Neural cell (in vitro differentiated cells): ENCODE results near the gene MYBPHL.

Source experiments
- CTCF ChIP-seq: fragments of 450-650 bp; IDR thresholded peaks from 2 replicates; pipeline ENCODE4 v1.5.1; 2014; ENCODE audit warnings: antibody characterized with exemption, mild to moderate bottlenecking, moderate library complexity; ENCODE audit not compliant: poor library complexity, severe bottlenecking
- EP300 ChIP-seq: fragments of 450-650 bp; conservative IDR thresholded peaks from 2 replicates; pipeline ENCODE4 v1.6.1; 2014; ENCODE audit warnings: antibody characterized with exemption, mild to moderate bottlenecking, moderate library complexity; ENCODE audit not compliant: poor library complexity, severe bottlenecking
- EZH2 ChIP-seq: fragments of 200-600, 300-800 bp; shearing (Covaris generic), sonication (generic); IDR thresholded peaks from 2 replicates; pipeline ENCODE4 v1.6.1; 2014; ENCODE audit warnings: antibody characterized with exemption, low read length, borderline replicate concordance, mild to moderate bottlenecking; ENCODE audit not compliant: insufficient read depth, poor library complexity, severe bottlenecking
- MXI1 ChIP-seq: fragments of 450-650 bp; conservative IDR thresholded peaks from 2 replicates; pipeline ENCODE4 v1.6.1; 2014; ENCODE audit warnings: antibody characterized with exemption, mild to moderate bottlenecking; ENCODE audit not compliant: poor library complexity, severe bottlenecking
- POLR2AphosphoS5 ChIP-seq: IDR thresholded peaks from 2 replicates; pipeline ENCODE4 v1.6.1; 2012
- RAD21 ChIP-seq: fragments of 450-650 bp; conservative IDR thresholded peaks from 2 replicates; pipeline ENCODE4 v1.6.1; 2014; ENCODE audit warnings: antibody characterized with exemption, mild to moderate bottlenecking, moderate library complexity
- REST ChIP-seq: IDR thresholded peaks from 2 replicates; pipeline ENCODE4 v1.6.1; 2012; ENCODE audit warnings: borderline replicate concordance
- SMC3 ChIP-seq: fragments of 450-650 bp; conservative IDR thresholded peaks from 2 replicates; pipeline ENCODE4 v1.6.1; 2014; ENCODE audit warnings: antibody characterized with exemption, mild to moderate bottlenecking, moderate library complexity; ENCODE audit not compliant: poor library complexity
- TAF1 ChIP-seq: IDR thresholded peaks from 2 replicates; pipeline ENCODE4 v1.6.1; 2012; ENCODE audit warnings: low read depth

GRCh38 chr1:109262231-109263055, 44.4 kb downstream of the MYBPHL start:
- TF ChIP-seq POLR2AphosphoS5 (no peak), CTCF (no peak), RAD21 (no peak), TAF1 (no peak), EZH2 (no peak), EP300 (no peak), REST (no peak), SMC3 (no peak), MXI1 (no peak)
